HG03571 (cell line): Measurements from ENCODE around the gene HSD11B1L.
"Not testable (repeated sequence)": the region's sequence is repeated elsewhere in the genome, so short reads cannot be mapped to it uniquely, and the experiment has no call there.

ENCODE experiments used
- ATAC-seq: cut with Tn5 transposase; IDR thresholded peaks from one replicate; pipeline ENCODE4 v1.9.1; 2021; ENCODE audit not compliant: unreplicated experiment

Gene HSD11B1L

GRCh38 chr19:5697890-5698634 lies 17.2 kb downstream of the HSD11B1L start:
- no peak for ATAC-seq

- ATAC-seq = no peak
Observed at GRCh38 chr19:5698635-5699422, 18.0 kb downstream of the HSD11B1L start.

- no peak for ATAC-seq
Observed at GRCh38 chr19:5700455-5701092, 19.7 kb downstream of the HSD11B1L start.

- not testable (repeated sequence) for ATAC-seq
Observed at GRCh38 chr19:5702053-5702410, 21.2 kb downstream of the HSD11B1L start.

- no peak for ATAC-seq
Observed at GRCh38 chr19:5703819-5704818, 23.3 kb downstream of the HSD11B1L start.

GRCh38 chr19:5705552-5705951 lies 24.7 kb downstream of the HSD11B1L start:
- no peak for ATAC-seq

GRCh38 chr19:5706876-5707573 lies 26.2 kb downstream of the HSD11B1L start:
- no peak for ATAC-seq

GRCh38 chr19:5707576-5708575 lies 27.0 kb downstream of the HSD11B1L start:
- ATAC-seq = no peak

GRCh38 chr19:5711025-5711424 lies 30.2 kb downstream of the HSD11B1L start:
- no peak for ATAC-seq

- no peak for ATAC-seq
Observed at GRCh38 chr19:5711713-5712161, 30.9 kb downstream of the HSD11B1L start.

GRCh38 chr19:5713228-5713627 lies 32.4 kb downstream of the HSD11B1L start:
- no peak for ATAC-seq

- ATAC-seq = no peak
Observed at GRCh38 chr19:5714816-5715215, 34.0 kb downstream of the HSD11B1L start.

GRCh38 chr19:5717215-5717935 lies 36.5 kb downstream of the HSD11B1L start:
- no peak for ATAC-seq

GRCh38 chr19:5718037-5718578 lies 37.3 kb downstream of the HSD11B1L start:
- ATAC-seq = no peak

GRCh38 chr19:5718579-5719273 lies 37.9 kb downstream of the HSD11B1L start:
- no peak for ATAC-seq

GRCh38 chr19:5719274-5719960 lies 38.6 kb downstream of the HSD11B1L start:
- ATAC-seq = no peak
